Stimulated activated CD8-positive, alpha-beta memory T cell treated with anti-CD3 and anti-CD28 coated beads, Interleukin-4, amount 100 ng/mL, for 4 hours (primary cell): Measurements from ENCODE around the gene GTF3C4.

ENCODE experiments used
- DNase-seq, 2 donors: peaks; one replicate each; pipeline ENCODE4 v3.0.0-alpha.2; 2020; ENCODE audit warnings: low read depth in 2 of 2, low spot score in 1 of 2

GTF3C4 gene, protein sequence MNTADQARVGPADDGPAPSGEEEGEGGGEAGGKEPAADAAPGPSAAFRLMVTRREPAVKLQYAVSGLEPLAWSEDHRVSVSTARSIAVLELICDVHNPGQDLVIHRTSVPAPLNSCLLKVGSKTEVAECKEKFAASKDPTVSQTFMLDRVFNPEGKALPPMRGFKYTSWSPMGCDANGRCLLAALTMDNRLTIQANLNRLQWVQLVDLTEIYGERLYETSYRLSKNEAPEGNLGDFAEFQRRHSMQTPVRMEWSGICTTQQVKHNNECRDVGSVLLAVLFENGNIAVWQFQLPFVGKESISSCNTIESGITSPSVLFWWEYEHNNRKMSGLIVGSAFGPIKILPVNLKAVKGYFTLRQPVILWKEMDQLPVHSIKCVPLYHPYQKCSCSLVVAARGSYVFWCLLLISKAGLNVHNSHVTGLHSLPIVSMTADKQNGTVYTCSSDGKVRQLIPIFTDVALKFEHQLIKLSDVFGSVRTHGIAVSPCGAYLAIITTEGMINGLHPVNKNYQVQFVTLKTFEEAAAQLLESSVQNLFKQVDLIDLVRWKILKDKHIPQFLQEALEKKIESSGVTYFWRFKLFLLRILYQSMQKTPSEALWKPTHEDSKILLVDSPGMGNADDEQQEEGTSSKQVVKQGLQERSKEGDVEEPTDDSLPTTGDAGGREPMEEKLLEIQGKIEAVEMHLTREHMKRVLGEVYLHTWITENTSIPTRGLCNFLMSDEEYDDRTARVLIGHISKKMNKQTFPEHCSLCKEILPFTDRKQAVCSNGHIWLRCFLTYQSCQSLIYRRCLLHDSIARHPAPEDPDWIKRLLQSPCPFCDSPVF

GRCh38 chr9:132670457-132671391 lies at the start of gene GTF3C4:
TSS of gene GTF3C4 (plus strand) at chr9:132670464. CDS start at chr9:132670599, 135 bp downstream.
- DNase-seq = peak in 1 of 2 donors; percentile 36

DNA sequence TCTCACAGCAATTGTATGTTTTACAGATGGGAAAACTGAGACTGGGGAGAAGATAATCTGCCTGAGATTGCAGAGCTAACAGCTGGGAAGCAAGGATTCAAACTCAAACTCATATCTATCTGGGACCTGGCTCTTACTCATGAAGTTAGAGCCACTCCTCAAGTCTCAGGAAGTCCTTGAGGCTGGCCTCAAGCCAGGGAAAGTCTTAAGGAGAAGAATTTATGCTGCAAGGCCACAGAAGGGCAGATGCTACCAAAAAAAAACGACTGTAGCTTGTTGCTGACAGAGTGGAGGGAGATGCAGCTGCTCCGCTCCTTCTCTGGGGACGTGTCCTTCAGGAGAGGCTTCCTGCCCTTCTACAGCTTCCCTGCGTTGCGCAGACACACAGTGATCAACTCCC lies 48.1 kb upstream of the GTF3C4 start:
- DNase-seq = no peak

DNA sequence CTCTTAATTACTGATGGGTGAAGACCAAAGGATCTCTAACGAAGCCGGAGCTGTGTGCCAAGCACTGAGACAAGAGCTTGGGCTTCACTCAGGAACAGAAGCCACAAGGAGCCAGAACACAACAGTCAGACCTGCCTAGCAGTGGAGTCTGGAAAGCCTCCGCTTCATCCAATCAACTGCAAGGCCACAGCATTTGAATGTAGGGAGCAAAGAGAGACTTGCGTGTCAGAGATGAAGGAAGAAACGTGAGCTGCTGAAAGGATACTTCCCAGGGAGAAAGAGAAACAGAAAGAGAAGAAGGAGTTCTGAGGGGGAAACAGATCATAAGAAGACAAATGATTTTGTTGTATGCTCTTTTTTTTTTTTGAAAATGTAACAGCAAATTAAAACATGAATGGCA lies 44.0 kb upstream of the GTF3C4 start:
- DNase-seq = no peak

DNA sequence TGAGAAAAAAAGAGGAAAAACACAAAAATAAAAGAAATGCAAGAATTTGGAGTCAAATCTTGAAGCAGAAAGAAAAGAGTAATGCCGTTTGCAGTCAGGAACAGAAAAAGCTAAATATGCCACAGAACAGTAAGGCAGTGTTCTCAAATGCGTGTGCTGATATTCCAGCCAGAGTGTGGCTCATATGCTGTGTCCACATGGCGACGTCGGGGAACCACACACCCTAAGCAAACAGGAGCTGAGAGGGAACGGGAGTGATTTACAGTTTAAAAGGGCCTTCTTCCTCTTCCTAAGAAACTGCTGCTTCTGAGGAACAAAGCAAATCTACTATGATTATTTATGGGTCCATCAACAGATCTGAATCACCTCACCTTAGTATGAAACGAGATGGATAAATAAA lies 43.2 kb upstream of the GTF3C4 start:
- no peak for DNase-seq

- no peak for DNase-seq
Measured at GRCh38 chr9:132627594-132627993, 42.7 kb upstream of the GTF3C4 start.

DNA sequence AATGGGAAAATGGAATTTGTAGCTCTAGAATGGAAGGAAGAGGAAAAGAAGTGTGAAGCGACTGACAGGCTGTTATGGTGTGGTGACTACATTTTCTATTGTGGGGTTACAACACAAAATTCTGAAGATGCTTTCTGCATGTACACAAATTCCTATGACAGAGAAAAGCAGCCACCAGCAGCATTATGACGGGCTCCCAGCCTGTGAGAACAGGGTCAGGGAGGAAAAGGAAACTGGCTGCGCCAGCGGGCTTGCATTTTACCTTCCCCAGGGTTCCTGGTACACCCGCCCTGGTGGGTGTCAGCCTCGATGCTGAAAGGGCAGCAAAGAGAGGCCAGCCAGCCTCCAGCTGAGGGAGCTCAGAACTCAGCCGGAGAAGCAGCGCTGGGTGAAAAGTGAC lies 41.5 kb upstream of the GTF3C4 start:
- no peak for DNase-seq

- DNase-seq = no peak
Measured at GRCh38 chr9:132630116-132630515, 40.1 kb upstream of the GTF3C4 start.

DNA sequence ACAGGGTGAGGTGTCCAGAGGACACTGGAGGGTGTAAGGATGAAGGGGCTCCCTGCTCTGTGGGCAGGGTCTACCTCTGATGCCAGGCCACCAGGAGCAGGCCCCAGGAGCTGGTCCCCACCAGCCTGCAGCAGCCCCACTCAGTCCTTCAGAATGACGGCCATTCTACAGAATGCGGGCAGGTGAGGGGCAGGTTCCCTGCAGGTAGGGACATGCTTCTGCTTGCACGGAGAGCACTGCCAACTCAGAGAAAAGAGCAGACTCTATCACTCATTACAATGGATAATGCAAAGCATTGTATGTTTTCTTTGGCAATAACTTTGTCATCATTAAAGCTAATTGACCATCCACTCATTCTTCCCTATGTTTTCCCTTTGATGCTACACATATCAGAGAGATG lies 39.5 kb upstream of the GTF3C4 start:
- no peak for DNase-seq

DNA sequence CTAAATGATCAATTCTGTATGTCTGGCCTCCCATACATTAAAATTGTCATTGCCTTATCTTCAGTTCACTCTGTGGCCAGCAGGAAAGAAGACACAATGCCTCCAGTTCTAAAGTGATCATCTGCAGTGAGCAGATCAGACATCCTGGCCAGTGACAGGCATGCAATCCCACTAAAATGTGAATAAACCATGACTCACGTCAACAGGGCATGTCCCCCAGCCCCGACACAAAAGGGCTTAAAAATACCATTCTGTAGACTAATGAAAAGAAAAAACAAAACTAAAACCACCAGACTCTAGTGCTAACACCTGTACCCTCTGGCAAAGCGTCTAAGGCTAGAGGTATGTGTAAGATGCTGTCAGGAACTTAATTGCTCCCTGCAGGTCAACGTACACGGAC lies 39.0 kb upstream of the GTF3C4 start:
- DNase-seq = no peak

DNA sequence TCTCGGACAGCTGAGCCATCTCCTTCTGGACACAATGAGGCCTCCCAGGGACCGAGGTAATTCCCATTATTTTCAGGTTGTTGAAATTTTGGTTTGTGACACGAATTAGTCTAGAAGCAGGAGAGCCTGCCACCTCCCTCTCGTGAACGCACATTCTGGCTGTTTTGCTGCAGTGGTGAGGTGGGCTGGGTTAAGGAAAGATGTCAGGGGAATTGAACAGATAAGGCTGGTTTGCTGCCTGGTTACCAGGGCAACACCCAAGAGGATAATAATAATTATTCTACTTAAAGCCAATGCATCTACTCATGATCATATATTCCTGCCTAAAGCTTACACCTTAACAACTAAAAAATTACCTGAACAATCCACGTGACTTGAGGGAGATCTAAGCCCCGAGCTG lies 38.6 kb upstream of the GTF3C4 start:
- DNase-seq = no peak

DNA sequence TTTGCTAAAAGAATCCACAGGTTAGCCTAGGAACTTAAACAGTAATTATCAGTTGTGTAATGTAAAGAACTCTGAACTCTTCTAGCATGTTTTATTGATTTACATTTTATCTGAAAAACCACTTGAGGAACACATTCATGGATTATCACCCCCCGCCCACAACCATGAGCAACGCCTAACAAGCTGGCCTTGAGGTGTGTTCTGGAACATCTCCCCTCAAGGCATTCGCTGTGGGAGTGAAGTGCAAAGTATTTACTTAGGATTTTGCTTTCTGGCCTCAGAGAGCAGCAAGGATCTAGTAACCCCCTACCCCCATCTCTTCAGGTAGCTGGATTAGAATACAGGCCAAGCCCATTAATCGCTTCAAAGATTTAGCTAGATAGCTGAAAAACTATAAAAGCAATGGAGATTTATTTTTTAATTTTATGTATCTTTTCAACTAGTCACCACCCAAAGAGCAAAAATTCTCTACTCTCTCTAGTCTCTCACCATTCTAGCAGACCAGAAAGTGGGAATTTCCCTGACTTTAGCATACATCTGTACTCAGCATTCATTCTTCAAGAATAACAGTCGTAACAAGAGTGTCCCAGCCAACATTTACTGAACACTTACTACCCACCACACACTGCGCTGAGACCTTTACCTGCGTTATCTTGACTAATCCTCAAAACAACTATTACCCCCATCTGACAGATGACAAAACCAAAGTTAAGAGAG lies 37.7 kb upstream of the GTF3C4 start:
- no peak for DNase-seq

GRCh38 chr9:132634327-132634726 lies 35.9 kb upstream of the GTF3C4 start:
- no peak for DNase-seq

GRCh38 chr9:132637351-132637750 lies 32.9 kb upstream of the GTF3C4 start:
- DNase-seq = no peak

DNA sequence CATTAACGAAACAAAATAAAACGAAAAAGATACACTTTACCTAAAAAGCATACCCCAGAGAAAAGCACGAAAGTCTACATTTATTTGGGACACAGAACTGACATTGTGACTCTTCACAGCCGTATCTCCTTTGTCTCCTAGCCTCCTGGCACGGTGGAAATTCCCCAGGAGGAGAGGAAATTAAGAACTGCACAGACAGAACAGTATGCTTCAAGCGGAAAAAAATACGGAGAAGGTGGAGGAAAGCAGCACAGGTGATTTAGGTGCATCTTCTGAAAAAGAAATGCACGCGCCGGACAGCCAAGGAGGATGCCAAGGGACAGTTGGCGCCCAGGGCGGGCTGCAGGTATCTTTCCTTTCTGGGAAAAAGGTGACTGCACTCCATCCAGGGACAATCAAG lies 32.5 kb upstream of the GTF3C4 start:
- no peak for DNase-seq

DNA sequence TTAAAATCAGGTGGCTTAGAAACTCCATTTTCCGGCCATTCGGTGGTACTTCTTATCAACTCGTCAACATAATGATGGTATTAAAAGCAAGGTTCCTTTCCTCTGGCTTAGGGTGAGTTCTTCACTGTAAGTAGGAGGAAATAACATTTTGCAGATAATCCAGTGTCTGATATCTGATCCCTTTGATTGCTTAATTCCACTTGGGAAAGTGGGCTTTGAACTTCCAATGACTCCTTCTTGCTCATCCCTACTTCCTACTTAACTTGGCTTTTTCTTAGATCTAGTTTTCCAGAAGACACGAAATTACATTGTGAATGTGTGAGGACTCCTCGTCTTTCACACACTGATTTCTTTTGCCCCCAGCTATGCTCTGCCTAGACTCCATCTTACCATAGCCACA lies 32.0 kb upstream of the GTF3C4 start:
- no peak for DNase-seq

DNA sequence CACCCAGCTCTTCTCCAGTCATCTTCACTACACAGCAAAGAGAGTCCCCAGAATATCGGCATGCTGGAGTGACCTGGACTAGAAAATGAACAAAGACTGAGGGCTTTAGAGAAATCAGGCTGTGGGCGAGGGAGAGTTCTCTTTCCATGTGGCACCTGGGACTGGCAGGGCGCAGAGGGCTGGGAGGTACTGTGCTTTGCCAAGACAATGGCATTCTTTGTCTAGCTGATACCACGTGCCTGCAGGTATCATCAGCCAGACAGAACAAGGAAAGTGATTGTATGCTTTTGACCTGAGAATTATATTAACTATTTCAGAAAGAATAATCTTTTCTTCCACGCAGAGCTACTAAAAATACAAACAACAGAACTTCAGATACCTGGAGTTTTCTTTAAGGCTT lies 30.9 kb upstream of the GTF3C4 start:
- no peak for DNase-seq

DNA sequence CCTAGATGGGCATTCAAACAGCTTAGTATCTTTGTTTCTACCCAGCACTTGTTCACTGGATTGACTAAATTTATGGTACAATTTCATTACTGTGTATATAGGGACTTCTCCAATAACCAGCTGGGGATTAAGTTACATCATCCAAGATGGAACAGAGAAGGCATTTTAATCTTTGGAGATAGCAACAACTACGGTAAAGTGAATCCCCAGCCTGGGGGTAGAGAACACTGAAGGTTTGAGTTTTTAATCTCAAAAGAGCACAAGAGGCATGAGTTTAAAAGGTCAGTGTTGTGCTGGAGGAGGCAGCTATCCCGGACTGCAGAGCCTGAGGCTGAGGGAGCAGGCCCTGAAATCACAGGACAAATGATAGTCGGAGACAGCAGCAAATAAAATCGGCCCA lies 29.0 kb upstream of the GTF3C4 start:
- DNase-seq = no peak

- no peak for DNase-seq
Measured at GRCh38 chr9:132644251-132644650, 26.0 kb upstream of the GTF3C4 start.

DNA sequence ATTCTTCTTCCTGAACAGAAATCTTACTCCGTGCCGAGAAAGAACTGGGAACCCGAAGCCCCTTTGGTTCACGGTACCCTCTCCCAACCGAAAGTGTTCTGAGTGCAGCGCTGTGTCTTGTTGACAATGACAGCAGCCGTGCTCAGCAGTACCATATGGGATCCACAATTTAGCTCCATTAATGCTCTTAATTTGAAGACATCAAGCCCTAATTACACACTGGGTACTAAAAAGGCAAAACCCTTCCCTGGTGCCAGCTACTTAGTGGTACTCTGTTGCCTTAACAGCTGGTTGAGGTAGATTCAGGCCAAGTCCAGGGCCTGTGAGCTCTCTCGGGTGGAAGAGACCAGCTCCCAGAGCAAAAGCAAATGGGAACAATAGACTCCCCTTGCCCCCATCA lies 25.0 kb upstream of the GTF3C4 start:
- DNase-seq = no peak

DNA sequence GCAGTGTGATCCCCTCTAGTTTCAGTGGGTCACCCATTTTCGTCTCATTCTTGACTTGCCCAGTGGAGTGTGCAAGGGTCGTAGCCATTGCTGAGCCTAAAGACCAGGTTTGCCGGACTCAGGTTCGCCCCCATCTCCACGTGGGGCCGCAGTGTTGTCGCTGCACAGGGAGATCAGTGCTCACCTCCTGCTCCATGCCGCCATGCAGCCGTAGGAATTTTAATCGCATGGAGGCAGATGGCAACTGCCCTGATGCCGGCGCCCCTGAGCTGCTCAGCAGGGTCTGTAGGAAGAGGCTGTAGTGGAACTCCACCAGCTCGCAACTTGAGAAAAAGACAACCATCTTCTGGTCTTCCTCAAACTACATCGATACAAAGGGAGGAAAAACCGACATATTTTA lies 24.6 kb upstream of the GTF3C4 start:
- no peak for DNase-seq

GRCh38 chr9:132646726-132647125 lies 23.5 kb upstream of the GTF3C4 start:
- no peak for DNase-seq
